ENCODE results near the gene IGFBP3.

DNA sequence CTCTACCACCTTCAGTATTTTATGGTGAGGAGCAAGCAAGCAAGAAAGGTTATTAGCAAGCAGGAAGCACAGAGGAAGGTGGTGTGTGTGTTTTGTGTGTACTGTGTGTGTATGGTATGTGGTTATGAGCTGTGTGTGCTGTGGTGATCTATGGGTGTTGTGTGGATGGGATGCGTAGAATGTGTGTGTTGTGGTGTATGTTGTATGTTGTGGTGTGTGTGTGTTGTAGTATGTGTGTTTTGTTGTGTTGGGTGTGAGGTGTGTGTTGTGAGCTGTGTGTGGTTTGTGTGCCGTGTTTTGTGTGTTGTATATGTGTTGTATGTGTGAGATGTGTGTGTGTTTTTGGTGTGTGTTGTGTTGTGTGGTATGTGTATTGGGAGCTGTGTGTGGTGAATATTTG, 16.8 kb upstream of the IGFBP3 start:
- TF ChIP-seq TAF1 (IDR thresholded peaks at IDR 0.05; ENCODE audit: borderline replicate concordance, insufficient read depth, low read length) (no peak), POLR2AphosphoS5 (IDR thresholded peaks at IDR 0.05; ENCODE audit: low read depth, low read length) (no peak)
- TF ChIP-seq, protein P1, sequence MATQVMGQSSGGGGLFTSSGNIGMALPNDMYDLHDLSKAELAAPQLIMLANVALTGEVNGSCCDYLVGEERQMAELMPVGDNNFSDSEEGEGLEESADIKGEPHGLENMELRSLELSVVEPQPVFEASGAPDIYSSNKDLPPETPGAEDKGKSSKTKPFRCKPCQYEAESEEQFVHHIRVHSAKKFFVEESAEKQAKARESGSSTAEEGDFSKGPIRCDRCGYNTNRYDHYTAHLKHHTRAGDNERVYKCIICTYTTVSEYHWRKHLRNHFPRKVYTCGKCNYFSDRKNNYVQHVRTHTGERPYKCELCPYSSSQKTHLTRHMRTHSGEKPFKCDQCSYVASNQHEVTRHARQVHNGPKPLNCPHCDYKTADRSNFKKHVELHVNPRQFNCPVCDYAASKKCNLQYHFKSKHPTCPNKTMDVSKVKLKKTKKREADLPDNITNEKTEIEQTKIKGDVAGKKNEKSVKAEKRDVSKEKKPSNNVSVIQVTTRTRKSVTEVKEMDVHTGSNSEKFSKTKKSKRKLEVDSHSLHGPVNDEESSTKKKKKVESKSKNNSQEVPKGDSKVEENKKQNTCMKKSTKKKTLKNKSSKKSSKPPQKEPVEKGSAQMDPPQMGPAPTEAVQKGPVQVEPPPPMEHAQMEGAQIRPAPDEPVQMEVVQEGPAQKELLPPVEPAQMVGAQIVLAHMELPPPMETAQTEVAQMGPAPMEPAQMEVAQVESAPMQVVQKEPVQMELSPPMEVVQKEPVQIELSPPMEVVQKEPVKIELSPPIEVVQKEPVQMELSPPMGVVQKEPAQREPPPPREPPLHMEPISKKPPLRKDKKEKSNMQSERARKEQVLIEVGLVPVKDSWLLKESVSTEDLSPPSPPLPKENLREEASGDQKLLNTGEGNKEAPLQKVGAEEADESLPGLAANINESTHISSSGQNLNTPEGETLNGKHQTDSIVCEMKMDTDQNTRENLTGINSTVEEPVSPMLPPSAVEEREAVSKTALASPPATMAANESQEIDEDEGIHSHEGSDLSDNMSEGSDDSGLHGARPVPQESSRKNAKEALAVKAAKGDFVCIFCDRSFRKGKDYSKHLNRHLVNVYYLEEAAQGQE (IDR thresholded peaks at IDR 0.05; ENCODE audit: insufficient read depth in 1 of 2, low read depth in 2 of 2, low read length in 2 of 2) = no peak
